GM12878 (cell line): ENCODE data around the gene SCTR. TPM values are rescaled to one million over a fixed set of nuclear protein-coding genes. Genes with fewer than 3 reads are reported as not detected.

Experiments
- ATAC-seq: fragments of 200-7000 bp; cut with Tn5 transposase; 3 replicates; pipeline ENCODE4 v1.9.1; 2020; ENCODE audit warnings: mild to moderate bottlenecking, moderate library complexity
- BruUV-seq: library from RNA; stranded (reverse); fragments of 400-500 nt; replicated peaks from 2 replicates; lab custom pipeline; 2021; lab: Mats Ljungman, UMichigan
- CTCF ChIA-PET: fragments of 300-600 bp; sonication (Branson Sonifier 250); formaldehyde crosslinking; extraction: SDS; loops from one replicate; lab custom pipeline; 2021; ENCODE audit warnings: inconsistent platforms; lab: Yijun Ruan, JAX
- POLR2A ChIA-PET: fragments of 350-600 bp; formaldehyde crosslinking; extraction: SDS; loops from one replicate; lab custom pipeline; 2021; ENCODE audit warnings: inconsistent platforms; lab: Charles Lee
- RAD21 ChIA-PET: fragments of 300-600 bp; sonication (Branson Sonifier 250); formaldehyde crosslinking; loops from one replicate; lab custom pipeline; 2023; ENCODE audit warnings: antibody characterized with exemption; ENCODE audit not compliant: unreplicated experiment; lab: Charles Lee
- SMC1A ChIA-PET: fragments of 300-600 bp; sonication (Branson Sonifier 250); formaldehyde crosslinking; loops from one replicate; lab custom pipeline; 2023; ENCODE audit not compliant: unreplicated experiment, uncharacterized antibody; lab: Charles Lee
- DNase-seq: peaks from one replicate; pipeline ENCODE4 v3.0.0-alpha.2; 2011; ENCODE audit warnings: low read depth, low spot score
- FAIRE-seq: peaks from 3 replicates; lab custom pipeline; 2011; peaks lifted over from hg19 to GRCh38; lab: Jason Lieb, UNC
- H2AFZ ChIP-seq: 2 replicates; pipeline ENCODE4 v1.6.0; 2011; ENCODE audit warnings: low read depth, low read length, control low read depth; ENCODE audit not compliant: control insufficient read depth
- H3K27ac ChIP-seq: 2 replicates; pipeline ENCODE4 v1.5.1; 2011; ENCODE audit warnings: control low read depth; ENCODE audit not compliant: control insufficient read depth, insufficient read depth
- H3K27me3 ChIP-seq, 2 experiments: replicated peaks in 1 of 2; 2 replicates each; pipeline versions ENCODE4 v1.6.0 to v1.6.1; 2011; ENCODE audit warnings: low read length in 1 of 2; ENCODE audit not compliant: control insufficient read depth in 2 of 2, insufficient read depth in 2 of 2
- H3K36me3 ChIP-seq, 2 experiments: 2 replicates each; pipeline ENCODE4 v1.5.1; 2011; ENCODE audit warnings: low read length in 1 of 2; ENCODE audit not compliant: control insufficient read depth in 2 of 2, insufficient read depth in 2 of 2
- H3K4me1 ChIP-seq: 2 replicates; pipeline ENCODE4 v1.6.1; 2011; ENCODE audit warnings: mild to moderate bottlenecking, low read length, moderate library complexity, mixed read lengths; ENCODE audit not compliant: control insufficient read depth, insufficient read depth
- H3K4me2 ChIP-seq: 2 replicates; pipeline ENCODE4 v1.6.0; 2011; ENCODE audit warnings: control low read depth; ENCODE audit not compliant: control insufficient read depth, insufficient read depth
- H3K4me3 ChIP-seq: fragments of 200-600 bp; sonication (generic); 2 replicates; pipeline ENCODE4 v1.5.1; 2016
- H3K79me2 ChIP-seq: 2 replicates; pipeline ENCODE4 v1.6.0; 2011; ENCODE audit warnings: low read length; ENCODE audit not compliant: control insufficient read depth, insufficient read depth
- H3K9ac ChIP-seq: 2 replicates; pipeline ENCODE4 v1.8.0; 2011; ENCODE audit warnings: low read length, control low read depth, mixed read lengths; ENCODE audit not compliant: control insufficient read depth, insufficient read depth
- H3K9me3 ChIP-seq: replicated peaks from 3 replicates; pipeline ENCODE4 v1.5.1; 2011; ENCODE audit warnings: mild to moderate bottlenecking, low read length; ENCODE audit not compliant: control insufficient read depth, insufficient read depth
- H4K20me1 ChIP-seq: 2 replicates; pipeline ENCODE4 v1.6.0; 2011; ENCODE audit not compliant: control insufficient read depth, insufficient read depth
- BMI1 ChIP-seq: fragments of 450-650 bp; IDR thresholded peaks from 2 replicates; pipeline ENCODE4 v1.6.1; 2016; ENCODE audit warnings: mild to moderate bottlenecking, moderate library complexity, borderline replicate concordance
- CBX5 ChIP-seq: sonication (generic); IDR thresholded peaks from 2 replicates; pipeline ENCODE4 v1.6.1; 2016; ENCODE audit warnings: low read depth, moderate library complexity, mild to moderate bottlenecking, inconsistent platforms
- CEBPB ChIP-seq, 2 experiments: fragments of 150-350 bp in 1 of 2; IDR thresholded peaks; 2 replicates each; pipeline ENCODE4 v1.6.1; 2012 to 2014; ENCODE audit warnings: low read depth in 2 of 2, low read length in 2 of 2, borderline replicate concordance in 1 of 2, inconsistent platforms in 1 of 2
- CHD2 ChIP-seq: IDR thresholded peaks from 2 replicates; pipeline ENCODE4 v1.6.1; 2011; ENCODE audit warnings: low read depth, low read length, improper control_type of control experiment, borderline replicate concordance
- FOS ChIP-seq: IDR thresholded peaks from 3 replicates; pipeline ENCODE4 v1.6.1; 2011; ENCODE audit warnings: borderline replicate concordance; ENCODE audit not compliant: insufficient read length; ENCODE audit errors: extremely low read depth
- IKZF1 ChIP-seq: fragments of 450-650 bp; conservative IDR thresholded peaks from 2 replicates; pipeline ENCODE4 v1.6.1; 2017; ENCODE audit warnings: antibody characterized with exemption, mild to moderate bottlenecking
- NR2F1 ChIP-seq: fragments of 450-650 bp; conservative IDR thresholded peaks from 2 replicates; pipeline ENCODE4 v1.6.1; 2017; ENCODE audit warnings: mild to moderate bottlenecking
- RB1 ChIP-seq: fragments of 450-650 bp; formaldehyde crosslinking; IDR thresholded peaks from 2 replicates; pipeline ENCODE4 v1.6.1; 2017; ENCODE audit warnings: mild to moderate bottlenecking, borderline replicate concordance
- RFX5 ChIP-seq: IDR thresholded peaks from 2 replicates; pipeline ENCODE4 v1.6.1; 2011; ENCODE audit warnings: low read depth, low read length, improper control_type of control experiment
- SIN3A ChIP-seq: IDR thresholded peaks from 2 replicates; pipeline ENCODE4 v1.6.1; 2012; ENCODE audit warnings: low read depth, low read length, improper control_type of control experiment
- TARDBP ChIP-seq: IDR thresholded peaks from 2 replicates; pipeline ENCODE4 v1.6.1; 2016; ENCODE audit warnings: borderline replicate concordance
- YY1 ChIP-seq: IDR thresholded peaks from 2 replicates; pipeline ENCODE4 v1.6.1; 2011; ENCODE audit warnings: low read depth, mild to moderate bottlenecking, low read length
- ZNF24 ChIP-seq: fragments of 450-650 bp; IDR thresholded peaks from 2 replicates; pipeline ENCODE4 v1.6.1; 2017; ENCODE audit warnings: antibody characterized with exemption, mild to moderate bottlenecking
- WGBS: methylation state at CpG from one replicate; pipeline ENCODE4 v1.1.6; 2016; ENCODE audit warnings: low lambda C conversion rate; ENCODE audit not compliant: insufficient replicate concordance, insufficient coverage; ENCODE audit errors: missing lambda C conversion rate; 5-methylcytosine and 5-hydroxymethylcytosine counted together
- in situ Hi-C: fragments of 300-500 bp; cut with MboI; formaldehyde crosslinking; loops from 9 replicates; pipeline ENCODE4 v1.14.3; 2018; ENCODE audit warnings: mixed read lengths
- intact Hi-C: fragments of 100-400 bp; cut with micrococcal nuclease; formaldehyde crosslinking; loops from one replicate; pipeline ENCODE4 v1.14.2; 2022; ENCODE audit not compliant: unreplicated experiment
- polyA plus RNA-seq, 11 experiments: library from polyadenylated mRNA; depleted of rRNA in 4 of 11; unstranded in 6 of 11; stranded (reverse) in 5 of 11; fragments of >200 nt; fragmentation: Nextera tagmentation in 4 of 11; fragmentation: Illumina TruSeq in 1 of 11; extraction: Ambion mirVana in 4 of 11; extraction: Trizol in 1 of 11; gene quantifications; 1 replicate in 1 of 11; 2 replicates in 10 of 11; pipeline versions ENCODE4 v1.2.1 to v1.2.3, GENCODE V29; 2011 to 2016; ENCODE audit warnings: inconsistent platforms in 2 of 11, missing spikeins in 2 of 11, low read depth in 1 of 11
- total RNA-seq, 4 experiments: library from RNA; depleted of rRNA in 3 of 4; stranded (reverse); fragments of >200 nt in 3 of 4; fragmentation: Illumina TruSeq in 1 of 4; extraction: Trizol in 1 of 4; gene quantifications; 2 replicates each; pipeline versions ENCODE4 v1.2.1 to v1.2.3, GENCODE V29; 2013 to 2021
- TF ChIP-seq, protein P1 (sequence below): fragments of 150-350 bp; IDR thresholded peaks from 2 replicates; pipeline ENCODE4 v1.6.1; 2014; ENCODE audit warnings: mild to moderate bottlenecking, low read depth, low read length
- TF ChIP-seq, protein P2 (sequence below): fragments of 450-650 bp; IDR thresholded peaks from 2 replicates; pipeline ENCODE4 v1.6.1; 2018; ENCODE audit warnings: borderline replicate concordance, mild to moderate bottlenecking; ENCODE audit not compliant: partially characterized antibody
- TF ChIP-seq, protein P3 (sequence below): fragments of 450-650 bp; IDR thresholded peaks from 2 replicates; pipeline ENCODE4 v1.6.1; 2018; ENCODE audit warnings: mild to moderate bottlenecking, low read depth, moderate library complexity; ENCODE audit not compliant: partially characterized antibody

SCTR gene
- total and polyA plus RNA-seq, 10 of the 15 experiments (the other 5 are each of a cell fraction or from before 2014, with no cell fraction given), result 0.26 TPM; not detected in 9

DNA sequence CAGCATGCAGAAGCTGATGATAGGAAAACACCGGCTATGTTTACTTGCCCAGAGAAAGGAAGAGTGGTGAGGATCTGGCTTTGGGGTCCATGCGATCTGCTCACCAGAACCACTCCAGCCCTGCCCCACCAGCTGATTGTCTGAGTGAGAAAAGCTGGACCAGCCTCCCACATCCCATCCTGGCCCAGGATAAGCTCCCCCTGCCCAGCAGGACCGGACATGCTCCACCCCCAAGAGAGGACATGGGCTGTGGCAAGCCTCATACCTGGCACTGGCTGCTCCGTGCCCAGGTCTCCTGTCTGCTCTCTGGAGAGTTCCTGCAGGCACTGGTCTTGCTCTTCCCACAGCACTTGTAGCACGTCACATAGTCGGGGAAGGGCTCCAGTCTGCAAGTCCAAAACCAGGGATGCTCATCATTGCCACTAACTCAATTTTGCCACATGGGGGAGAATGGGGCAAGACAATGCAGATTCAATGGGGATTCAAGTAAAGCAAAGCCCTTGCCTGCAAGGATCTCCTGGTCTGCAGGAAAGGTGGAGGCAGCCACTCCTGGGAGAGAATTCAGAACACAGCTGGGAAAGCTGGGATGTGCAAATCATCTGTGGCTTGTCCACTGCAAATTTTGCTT is 30.0 kb downstream of the SCTR start:
- no peaks in the 10 kb centered on the region for H3K4me1 ChIP-seq
- no peak overlapping the region for H3K27ac ChIP-seq
- WGBS, result 34% methylated on average over 6 of the region's 6 CpGs
- H3K36me3 ChIP-seq, result no peaks in the 10 kb centered on the region
- no TSS peak for BruUV-seq
- H3K79me2 ChIP-seq, result no peaks in the 10 kb centered on the region
- H4K20me1 ChIP-seq, result no peaks in the 10 kb centered on the region
- no peaks in the 10 kb centered on the region; the same call in 2 of the 3 replicates for H3K9me3 ChIP-seq
- no peak overlapping the region for H3K4me2 ChIP-seq
- in situ Hi-C loops (no loop called here), intact Hi-C loops (no loop called here)
- H3K4me3 ChIP-seq, result no peak overlapping the region
- H3K9ac ChIP-seq, result no peak overlapping the region
- SMC1A ChIA-PET, result interaction anchor here (0.8 to 1.7 kb wide), 3 partner anchors 9 to 109 kb away, joined by 3 to 6 read pairs (median 3); no protein-coding TSS in a partner anchor
- RAD21 ChIA-PET, result no interaction called here
- FAIRE-seq (no peak), DNase-seq (no peak), ATAC-seq (no peak)
- POLR2A ChIA-PET, result no interaction called here
- TF ChIP-seq, protein P1, sequence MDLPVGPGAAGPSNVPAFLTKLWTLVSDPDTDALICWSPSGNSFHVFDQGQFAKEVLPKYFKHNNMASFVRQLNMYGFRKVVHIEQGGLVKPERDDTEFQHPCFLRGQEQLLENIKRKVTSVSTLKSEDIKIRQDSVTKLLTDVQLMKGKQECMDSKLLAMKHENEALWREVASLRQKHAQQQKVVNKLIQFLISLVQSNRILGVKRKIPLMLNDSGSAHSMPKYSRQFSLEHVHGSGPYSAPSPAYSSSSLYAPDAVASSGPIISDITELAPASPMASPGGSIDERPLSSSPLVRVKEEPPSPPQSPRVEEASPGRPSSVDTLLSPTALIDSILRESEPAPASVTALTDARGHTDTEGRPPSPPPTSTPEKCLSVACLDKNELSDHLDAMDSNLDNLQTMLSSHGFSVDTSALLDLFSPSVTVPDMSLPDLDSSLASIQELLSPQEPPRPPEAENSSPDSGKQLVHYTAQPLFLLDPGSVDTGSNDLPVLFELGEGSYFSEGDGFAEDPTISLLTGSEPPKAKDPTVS, result no peak
- TF ChIP-seq IKZF1 (no peak), CBX5 (no peak), CEBPB (IDR thresholded peaks at IDR 0.05; ENCODE audit: borderline replicate concordance in 1 of 2, low read depth in 2 of 2, low read length in 2 of 2) (no peak), YY1 (no peak), NR2F1 (no peak), RFX5 (no peak), RB1 (no peak), FOS (no peak), CHD2 (no peak), SIN3A (no peak), BMI1 (no peak), TARDBP (no peak), ZNF24 (no peak)
- TF ChIP-seq, protein P2, sequence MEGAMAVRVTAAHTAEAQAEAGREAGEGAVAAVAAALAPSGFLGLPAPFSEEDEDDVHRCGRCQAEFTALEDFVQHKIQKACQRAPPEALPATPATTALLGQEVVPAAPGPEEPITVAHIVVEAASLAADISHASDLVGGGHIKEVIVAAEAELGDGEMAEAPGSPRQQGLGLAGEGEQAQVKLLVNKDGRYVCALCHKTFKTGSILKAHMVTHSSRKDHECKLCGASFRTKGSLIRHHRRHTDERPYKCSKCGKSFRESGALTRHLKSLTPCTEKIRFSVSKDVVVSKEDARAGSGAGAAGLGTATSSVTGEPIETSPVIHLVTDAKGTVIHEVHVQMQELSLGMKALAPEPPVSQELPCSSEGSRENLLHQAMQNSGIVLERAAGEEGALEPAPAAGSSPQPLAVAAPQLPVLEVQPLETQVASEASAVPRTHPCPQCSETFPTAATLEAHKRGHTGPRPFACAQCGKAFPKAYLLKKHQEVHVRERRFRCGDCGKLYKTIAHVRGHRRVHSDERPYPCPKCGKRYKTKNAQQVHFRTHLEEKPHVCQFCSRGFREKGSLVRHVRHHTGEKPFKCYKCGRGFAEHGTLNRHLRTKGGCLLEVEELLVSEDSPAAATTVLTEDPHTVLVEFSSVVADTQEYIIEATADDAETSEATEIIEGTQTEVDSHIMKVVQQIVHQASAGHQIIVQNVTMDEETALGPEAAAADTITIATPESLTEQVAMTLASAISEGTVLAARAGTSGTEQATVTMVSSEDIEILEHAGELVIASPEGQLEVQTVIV, result no peak
- TF ChIP-seq, protein P3, sequence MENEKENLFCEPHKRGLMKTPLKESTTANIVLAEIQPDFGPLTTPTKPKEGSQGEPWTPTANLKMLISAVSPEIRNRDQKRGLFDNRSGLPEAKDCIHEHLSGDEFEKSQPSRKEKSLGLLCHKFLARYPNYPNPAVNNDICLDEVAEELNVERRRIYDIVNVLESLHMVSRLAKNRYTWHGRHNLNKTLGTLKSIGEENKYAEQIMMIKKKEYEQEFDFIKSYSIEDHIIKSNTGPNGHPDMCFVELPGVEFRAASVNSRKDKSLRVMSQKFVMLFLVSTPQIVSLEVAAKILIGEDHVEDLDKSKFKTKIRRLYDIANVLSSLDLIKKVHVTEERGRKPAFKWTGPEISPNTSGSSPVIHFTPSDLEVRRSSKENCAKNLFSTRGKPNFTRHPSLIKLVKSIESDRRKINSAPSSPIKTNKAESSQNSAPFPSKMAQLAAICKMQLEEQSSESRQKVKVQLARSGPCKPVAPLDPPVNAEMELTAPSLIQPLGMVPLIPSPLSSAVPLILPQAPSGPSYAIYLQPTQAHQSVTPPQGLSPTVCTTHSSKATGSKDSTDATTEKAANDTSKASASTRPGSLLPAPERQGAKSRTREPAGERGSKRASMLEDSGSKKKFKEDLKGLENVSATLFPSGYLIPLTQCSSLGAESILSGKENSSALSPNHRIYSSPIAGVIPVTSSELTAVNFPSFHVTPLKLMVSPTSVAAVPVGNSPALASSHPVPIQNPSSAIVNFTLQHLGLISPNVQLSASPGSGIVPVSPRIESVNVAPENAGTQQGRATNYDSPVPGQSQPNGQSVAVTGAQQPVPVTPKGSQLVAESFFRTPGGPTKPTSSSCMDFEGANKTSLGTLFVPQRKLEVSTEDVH, result no peak
- no peak overlapping the region for H2AFZ ChIP-seq
- CTCF ChIA-PET, result interaction anchor here (1.4 to 2.9 kb wide), 2 partner anchors 18 to 84 kb away, joined by 3 to 10 read pairs; no protein-coding TSS in a partner anchor
- H3K27me3 ChIP-seq, result no peaks in the 10 kb centered on the region; a peak in 2 of 4 replicates
